Measurements from ENCODE around the gene ACO2.

Gene ACO2

GRCh38 chr22:41532908-41533825 is 64.2 kb downstream of the ACO2 start:
- no peak overlapping the region for H3K27ac ChIP-seq
- TF ChIP-seq ZFX (IDR thresholded peaks at IDR 0.05) (no peak), CTCF (conservative IDR thresholded peaks at IDR 0.05) (peak; percentile 95)

- no peak overlapping the region for H3K27ac ChIP-seq
- no peak for TF ChIP-seq CTCF (conservative IDR thresholded peaks at IDR 0.05)
- no peak for TF ChIP-seq ZFX (IDR thresholded peaks at IDR 0.05)
These were observed 65.3 kb downstream of the ACO2 start for GRCh38 chr22:41534219-41534618.

GRCh38 chr22:41535244-41535643 is 66.3 kb downstream of the ACO2 start:
- TF ChIP-seq CTCF (conservative IDR thresholded peaks at IDR 0.05) (peak; percentile 37), ZFX (IDR thresholded peaks at IDR 0.05) (no peak)
- no peak overlapping the region for H3K27ac ChIP-seq

GRCh38 chr22:41537203-41537602 is 68.3 kb downstream of the ACO2 start:
- H3K27ac ChIP-seq, result no peak overlapping the region
- TF ChIP-seq CTCF (conservative IDR thresholded peaks at IDR 0.05) (no peak), ZFX (IDR thresholded peaks at IDR 0.05) (no peak)

GRCh38 chr22:41538583-41538982 is 69.7 kb downstream of the ACO2 start:
- TF ChIP-seq CTCF (conservative IDR thresholded peaks at IDR 0.05), result no peak
- TF ChIP-seq ZFX (IDR thresholded peaks at IDR 0.05), result no peak
- no peak overlapping the region for H3K27ac ChIP-seq

- H3K27ac ChIP-seq, result no peak overlapping the region
- no peak for TF ChIP-seq ZFX (IDR thresholded peaks at IDR 0.05)
- TF ChIP-seq CTCF (conservative IDR thresholded peaks at IDR 0.05), result no peak
These were observed 70.5 kb downstream of the ACO2 start for GRCh38 chr22:41539146-41540005.

- H3K27ac ChIP-seq, result no peak overlapping the region
- TF ChIP-seq CTCF (conservative IDR thresholded peaks at IDR 0.05) (no peak), ZFX (IDR thresholded peaks at IDR 0.05) (no peak)
These were observed 71.0 kb downstream of the ACO2 start for GRCh38 chr22:41540006-41540315.

Measured in C4-2B (cell line).